Heart left ventricle (tissue), 16 donors: Measurements from ENCODE around the gene IFI44L. TPM values are rescaled to one million over a fixed set of nuclear protein-coding genes. Genes with fewer than 3 reads are reported as not detected.

ENCODE experiments used
- ATAC-seq, 4 donors: fragments of 200-7000 bp; cut with Tn5 transposase; one replicate each; pipeline ENCODE4 v1.9.1; 2020 to 2022; ENCODE audit warnings: moderate library complexity in 4 of 4, mild to moderate bottlenecking in 3 of 4, moderate number of reproducible peaks in 1 of 4
- DNase-seq, 5 donors: peaks; one replicate each; pipeline ENCODE4 v3.0.0-alpha.2; 2020
- H3K27ac ChIP-seq, 12 donors: fragments of 200-600 bp; sonication (generic) in 4 of 12; one replicate each; pipeline versions ENCODE4 v1.5.0 to v1.8.0; 2016 to 2022; ENCODE audit warnings: mild to moderate bottlenecking in 2 of 12
- H3K27me3 ChIP-seq, 9 donors: fragments of 200-600 bp; sonication (generic) in 2 of 9; one replicate each; pipeline versions ENCODE4 v1.5.1 to v1.8.0; 2016 to 2022; ENCODE audit warnings: mild to moderate bottlenecking in 3 of 9
- H3K36me3 ChIP-seq, 9 donors: fragments of 200-600 bp; sonication (generic) in 2 of 9; one replicate each; pipeline versions ENCODE4 v1.5.0 to v1.8.0; 2018 to 2022; ENCODE audit warnings: mild to moderate bottlenecking in 2 of 9
- H3K4me1 ChIP-seq, 12 donors: fragments of 200-600 bp; sonication (generic) in 4 of 12; one replicate each; pipeline versions ENCODE4 v1.5.0 to v1.8.0; 2016 to 2022; ENCODE audit warnings: mild to moderate bottlenecking in 3 of 12
- H3K4me3 ChIP-seq, 12 donors: fragments of 200-600 bp; sonication (generic) in 4 of 12; one replicate each; pipeline versions ENCODE4 v1.5.0 to v1.8.0; 2017 to 2022; ENCODE audit warnings: mild to moderate bottlenecking in 9 of 12, moderate library complexity in 4 of 12
- H3K9me3 ChIP-seq, 12 donors: fragments of 200-600 bp; sonication (generic) in 4 of 12; one replicate each; pipeline versions ENCODE4 v1.5.0 to v1.8.0; 2016 to 2022; ENCODE audit warnings: mild to moderate bottlenecking in 1 of 12
- POLR2A ChIP-seq, 2 donors: fragments of 450-650 bp; IDR thresholded peaks; one replicate each; pipeline ENCODE4 v1.6.1; 2017; ENCODE audit warnings: antibody characterized with exemption in 2 of 2, mild to moderate bottlenecking in 2 of 2, moderate library complexity in 2 of 2
- WGBS, 4 donors: extraction: QIAGEN DNeasy Blood & Tissue Kit in 2 of 4; methylation state at CpG; one replicate each; pipeline versions ENCODE4 v1.1.5 to v1.1.7; 2013 to 2018; 5-methylcytosine and 5-hydroxymethylcytosine counted together
- intact Hi-C, 10 donors: fragments of 100-400 bp; cut with DNase I; formaldehyde crosslinking; loops; one replicate each; pipeline versions ENCODE4 v1.11.1 to v1.14.2; 2022
- polyA plus RNA-seq, 2 donors: library from polyadenylated mRNA; stranded (reverse); fragments of 200-250 nt; gene quantifications; one replicate each; pipeline ENCODE4 v1.2.3, GENCODE V29; 2013
- total RNA-seq, 9 donors: library from RNA; depleted of rRNA in 2 of 9; stranded (reverse); fragments of >200 nt in 2 of 9; fragmentation: NEBNext Ultra II Directional in 3 of 9; extraction: Animal tissue kit (Norgen Biotek cat#: 25700) in 3 of 9; gene quantifications; one replicate each; pipeline versions ENCODE4 v1.1.0 to v1.2.4, GENCODE V29; 2016 to 2023
- TF ChIP-seq, protein P1 (sequence below), 12 donors: fragments of 200-600 bp; sonication (generic) in 4 of 12; IDR thresholded peaks; one replicate each; pipeline versions ENCODE4 v1.5.0 to v1.8.0; 2018 to 2022; ENCODE audit warnings: antibody characterized with exemption in 12 of 12, mild to moderate bottlenecking in 5 of 12
- donor health status: ischemic (EF 13 %, LVEDD 7.1; RV severe dilation, severe dysfunction).
- donor health status: healthy with polysubstance abuse.
- donor health status: DM: no; HTN: yes; CAD: no.
- donor health status: DM: no; HTN: no; CAD: no.
- donor health status: ischemic (EF 25% LVEDD 6.9; RV normal size, moderate dysfunction).
- donor health status: ischemic (EF 25% LVEDD 5.7; RV mildly dilated, moderate dysfunction).
- donor health status: healthy.
- donor health status: DM: yes; HTN: yes; CAD: no.
- donor health status: ischemic (EF 35%, LVEDD 5.7; RV mildly dilated, moderate dysfunction).
- donor health status: nonischemic (EF 11% LVEDD 7.7; RV severe dilation, severe dysfunction).
- donor health status: DM: yes; HTN: yes; CAD: no.
- donor health status: PGD.
- donor health status: ischemic (EF 29% LVEDD 5.4; RV normal size, mild dysfunction).
- donor health status: nonischemic (EF 23%, LVEDD 6.1; RV moderate dilation, normal function).

Gene IFI44L
- total and polyA plus RNA-seq, 11 donors: 3.3 to 41.7 (median 8.0) TPM

DNA sequence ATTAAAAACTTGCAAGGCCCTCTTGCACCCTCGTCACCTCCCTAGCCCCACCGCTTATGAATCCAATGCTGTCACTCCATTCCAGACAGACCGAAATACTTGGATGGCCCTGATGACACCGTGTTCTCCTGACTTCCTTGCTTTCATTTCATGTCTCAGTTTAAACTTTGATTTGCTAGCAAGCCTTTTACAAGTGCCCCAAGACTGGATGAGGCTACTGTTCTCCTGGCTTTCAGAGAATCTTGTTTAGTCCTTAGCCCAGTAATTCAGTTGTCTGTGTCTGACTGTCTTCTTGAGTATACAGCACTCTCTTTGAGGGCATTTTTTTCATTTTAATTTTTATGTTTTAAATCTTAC is 824 bp upstream of the IFI44L start:
- Histone ChIP-seq H3K36me3 (no peaks in the 10 kb centered on the region), H3K4me1 (peaks cover 0 to 48% (median 9%) of the 10 kb centered on the region in 12 donors), H3K9me3 (no peaks in the 10 kb centered on the region), H3K27ac (peak overlapping the region; percentile 38 to 91 (median 81)), H3K4me3 (peak overlapping the region in 11 of 12 donors; percentile 19 to 66 (median 53)), H3K27me3 (no peaks in the 10 kb centered on the region)
- ATAC-seq (peak in 3 of 4 donors; percentile 30 to 38 (median 37)), DNase-seq (no peak)
- WGBS, 4 donors: 30 to 60% (median 35%) methylated on average over 4 of the region's 4 CpGs
- intact Hi-C loops: loop anchor here in 3 of 10 donors (2.0 to 5.0 kb wide), 4 partner anchors 33 to 58 kb away; no protein-coding TSS in a partner anchor
- TF ChIP-seq POLR2A (IDR thresholded peaks at IDR 0.05): no peak
- TF ChIP-seq, protein P1, sequence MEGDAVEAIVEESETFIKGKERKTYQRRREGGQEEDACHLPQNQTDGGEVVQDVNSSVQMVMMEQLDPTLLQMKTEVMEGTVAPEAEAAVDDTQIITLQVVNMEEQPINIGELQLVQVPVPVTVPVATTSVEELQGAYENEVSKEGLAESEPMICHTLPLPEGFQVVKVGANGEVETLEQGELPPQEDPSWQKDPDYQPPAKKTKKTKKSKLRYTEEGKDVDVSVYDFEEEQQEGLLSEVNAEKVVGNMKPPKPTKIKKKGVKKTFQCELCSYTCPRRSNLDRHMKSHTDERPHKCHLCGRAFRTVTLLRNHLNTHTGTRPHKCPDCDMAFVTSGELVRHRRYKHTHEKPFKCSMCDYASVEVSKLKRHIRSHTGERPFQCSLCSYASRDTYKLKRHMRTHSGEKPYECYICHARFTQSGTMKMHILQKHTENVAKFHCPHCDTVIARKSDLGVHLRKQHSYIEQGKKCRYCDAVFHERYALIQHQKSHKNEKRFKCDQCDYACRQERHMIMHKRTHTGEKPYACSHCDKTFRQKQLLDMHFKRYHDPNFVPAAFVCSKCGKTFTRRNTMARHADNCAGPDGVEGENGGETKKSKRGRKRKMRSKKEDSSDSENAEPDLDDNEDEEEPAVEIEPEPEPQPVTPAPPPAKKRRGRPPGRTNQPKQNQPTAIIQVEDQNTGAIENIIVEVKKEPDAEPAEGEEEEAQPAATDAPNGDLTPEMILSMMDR (IDR thresholded peaks at IDR 0.05): no peak

DNA sequence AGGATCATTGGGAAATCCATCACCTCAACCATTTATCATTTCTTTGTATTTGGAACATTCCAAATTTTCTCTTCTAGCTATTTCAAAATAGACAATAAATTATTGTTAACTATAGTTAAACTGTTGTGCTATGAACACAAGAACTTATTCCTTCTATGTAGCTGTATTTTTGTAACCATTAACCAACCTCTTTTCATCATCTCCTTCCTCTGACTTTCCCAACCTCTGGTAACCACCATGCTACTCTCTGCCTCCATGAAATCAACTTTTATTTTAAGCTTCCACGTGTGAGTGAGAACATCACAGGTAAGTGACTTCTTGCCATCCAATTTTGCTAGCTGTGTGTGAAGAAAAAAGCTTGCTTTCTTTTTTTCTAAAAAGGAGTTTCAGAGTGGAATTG is 418 bp downstream of the IFI44L start:
- Histone ChIP-seq H3K4me1 (peaks cover 0 to 51% (median 10%) of the 10 kb centered on the region in 12 donors), H3K36me3 (no peaks in the 10 kb centered on the region), H3K27me3 (no peaks in the 10 kb centered on the region), H3K4me3 (peak overlapping the region; percentile 10 to 66 (median 52)), H3K27ac (peak overlapping the region; percentile 38 to 91 (median 81)), H3K9me3 (no peaks in the 10 kb centered on the region)
- WGBS, 4 donors: 10 to 34% (median 26%) methylated on average over 1 of the region's 1 CpG
- intact Hi-C loops: loop anchor here in 2 of 10 donors (1.0 to 2.0 kb wide), 2 partner anchors 30 to 52 kb away; no protein-coding TSS in a partner anchor
- no peak for TF ChIP-seq POLR2A (IDR thresholded peaks at IDR 0.05)
- TF ChIP-seq, protein P1 (IDR thresholded peaks at IDR 0.05): no peak
- ATAC-seq (no peak), DNase-seq (no peak)

DNA sequence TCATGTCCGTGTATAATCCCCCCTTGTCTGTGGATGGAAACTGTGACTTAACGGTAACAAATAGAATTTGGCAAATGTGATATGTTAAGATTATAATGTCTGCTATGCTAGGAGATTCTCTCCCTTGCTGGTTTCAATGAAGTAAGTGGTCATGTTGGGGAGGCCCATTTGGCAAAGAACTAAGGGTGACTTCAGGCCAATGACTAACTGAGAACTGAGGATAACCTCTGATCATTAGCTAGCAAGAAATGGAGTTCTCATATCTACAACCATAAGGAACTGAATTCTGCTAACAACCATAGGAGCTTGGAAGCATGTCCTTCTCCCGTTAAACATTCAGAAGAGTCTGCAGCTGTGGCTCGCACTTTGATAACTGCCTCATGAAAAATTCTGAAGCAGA is 2.3 kb downstream of the IFI44L start:
- H3K27ac ChIP-seq: peak overlapping the region in 9 of 12 donors; percentile 16 to 91 (median 75)
- H3K27me3 ChIP-seq: no peaks in the 10 kb centered on the region
- H3K4me3 ChIP-seq: peak overlapping the region in 9 of 12 donors; percentile 22 to 66 (median 54)
- H3K36me3 ChIP-seq: no peaks in the 10 kb centered on the region
- no peak for DNase-seq
- TF ChIP-seq, protein P1 (IDR thresholded peaks at IDR 0.05): no peak
- no peak for TF ChIP-seq POLR2A (IDR thresholded peaks at IDR 0.05)
- peaks cover 0 to 60% (median 12%) of the 10 kb centered on the region in 12 donors for H3K4me1 ChIP-seq
- intact Hi-C loops: loop anchor here in 2 of 10 donors (2.0 kb wide), 2 partner anchors 26 to 28 kb away; partner anchors contain the start of gene IFI44 (in 1 of the 2)
- H3K9me3 ChIP-seq: no peaks in the 10 kb centered on the region
- peak in 1 of 4 donors; percentile 39 for ATAC-seq
- 50 to 65% (median 56%) methylated on average over 4 of the region's 4 CpGs for WGBS, 4 donors

DNA sequence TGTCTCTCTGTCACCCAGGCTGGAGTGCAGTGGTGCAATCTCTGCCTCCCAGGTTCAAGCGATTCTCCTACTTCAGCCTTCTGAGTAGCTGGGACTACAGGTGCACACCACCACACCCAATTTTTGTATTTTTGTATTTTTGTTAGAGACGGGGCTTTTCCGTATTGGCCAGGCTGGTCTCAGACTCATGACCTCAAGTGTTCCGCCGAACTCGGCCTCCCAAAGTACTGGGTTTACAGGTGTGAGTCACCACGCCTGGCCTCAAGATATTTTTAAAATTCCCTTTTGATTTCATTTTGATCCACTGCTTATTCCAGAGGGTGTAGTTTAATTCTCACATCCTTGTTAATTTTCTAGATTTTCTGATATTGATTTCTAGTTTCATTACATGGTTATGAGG is 3.8 kb downstream of the IFI44L start:
- peaks cover 0 to 15% (median 0%) of the 10 kb centered on the region in 9 donors for H3K36me3 ChIP-seq
- H3K4me1 ChIP-seq: peaks cover 0 to 53% (median 7%) of the 10 kb centered on the region in 12 donors
- H3K9me3 ChIP-seq: no peaks in the 10 kb centered on the region
- intact Hi-C loops: no loop called here
- DNase-seq (no peak), ATAC-seq (no peak)
- no peaks in the 10 kb centered on the region for H3K27me3 ChIP-seq
- no peak for TF ChIP-seq POLR2A (IDR thresholded peaks at IDR 0.05)
- TF ChIP-seq, protein P1 (IDR thresholded peaks at IDR 0.05): no peak
- H3K4me3 ChIP-seq: peak overlapping the region in 6 of 12 donors; percentile 49 to 66 (median 59)
- 85 to 95% (median 90%) methylated on average over 7 of the region's 7 CpGs for WGBS, 4 donors
- H3K27ac ChIP-seq: peak overlapping the region in 5 of 12 donors; percentile 3 to 69 (median 15)
